ENCODE measurements around the gene NOL9.
A peak's percentile ranks its signal among the peaks of the same experiment; 100 is the strongest.

The NOL9 gene

DNA sequence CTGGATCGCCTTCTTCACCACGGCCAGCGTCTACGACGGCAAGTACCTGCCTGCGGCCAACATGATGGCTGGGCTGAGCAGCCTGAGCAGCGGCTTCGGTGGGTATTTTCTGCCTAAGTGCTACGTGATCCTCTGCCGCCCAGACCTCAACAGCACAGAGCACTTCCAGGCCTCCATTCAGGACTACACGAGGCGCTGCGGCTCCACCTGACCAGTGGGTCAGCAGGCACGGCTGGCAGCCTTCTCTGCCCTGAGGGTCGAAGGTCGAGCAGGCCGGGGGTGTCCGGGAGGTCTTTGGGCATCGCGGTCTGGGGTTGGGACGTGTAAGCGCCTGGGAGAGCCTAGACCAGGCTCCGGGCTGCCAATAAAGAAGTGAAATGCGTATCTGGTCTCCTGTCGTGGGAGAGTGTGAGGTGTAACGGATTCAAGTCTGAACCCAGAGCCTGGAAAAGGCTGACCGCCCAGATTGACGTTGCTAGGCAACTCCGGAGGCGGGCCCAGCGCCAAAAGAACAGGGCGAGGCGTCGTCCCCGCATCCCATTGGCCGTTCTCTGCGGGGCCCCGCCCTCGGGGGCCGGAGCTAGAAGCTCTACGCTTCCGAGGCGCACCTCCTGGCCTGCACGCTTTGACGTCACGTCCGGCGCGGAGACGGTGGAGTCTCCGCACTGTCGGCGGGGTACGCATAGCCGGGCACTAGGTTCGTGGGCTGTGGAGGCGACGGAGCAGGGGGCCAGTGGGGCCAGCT is 25.2 kb upstream of the NOL9 start, which contains the start of gene ZBTB48:
Gene ZBTB48 (plus strand): TSS at position 621 of the 745 bp plus-strand sequence. CDS start 616 bp downstream, outside the sequence.
- DNase-seq: peak; percentile 99

DNA sequence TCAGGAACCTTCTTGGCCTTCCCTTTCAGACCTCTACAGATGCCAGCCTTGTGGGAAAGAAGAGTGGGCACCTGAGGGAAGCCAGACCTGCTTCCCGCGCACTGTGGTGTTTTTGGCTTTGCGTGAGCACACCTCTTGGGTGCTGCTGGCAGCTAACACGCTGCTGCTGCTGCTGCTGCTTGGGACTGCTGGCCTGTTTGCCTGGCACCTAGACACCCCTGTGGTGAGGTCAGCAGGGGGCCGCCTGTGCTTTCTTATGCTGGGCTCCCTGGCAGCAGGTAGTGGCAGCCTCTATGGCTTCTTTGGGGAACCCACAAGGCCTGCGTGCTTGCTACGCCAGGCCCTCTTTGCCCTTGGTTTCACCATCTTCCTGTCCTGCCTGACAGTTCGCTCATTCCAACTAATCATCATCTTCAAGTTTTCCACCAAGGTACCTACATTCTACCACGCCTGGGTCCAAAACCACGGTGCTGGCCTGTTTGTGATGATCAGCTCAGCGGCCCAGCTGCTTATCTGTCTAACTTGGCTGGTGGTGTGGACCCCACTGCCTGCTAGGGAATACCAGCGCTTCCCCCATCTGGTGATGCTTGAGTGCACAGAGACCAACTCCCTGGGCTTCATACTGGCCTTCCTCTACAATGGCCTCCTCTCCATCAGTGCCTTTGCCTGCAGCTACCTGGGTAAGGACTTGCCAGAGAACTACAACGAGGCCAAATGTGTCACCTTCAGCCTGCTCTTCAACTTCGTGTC is 24.5 kb upstream of the NOL9 start:
- H2BK120ac ChIP-seq (ENCODE audit: low read depth, low read length): no peak overlapping the region
- no peak overlapping the region for H3K23ac ChIP-seq (ENCODE audit: low read length)
- H2BK5ac ChIP-seq (ENCODE audit: low read length): no peak overlapping the region
- H3K27ac ChIP-seq (ENCODE audit: low read depth, low read length): no peak overlapping the region
- peaks cover 8% of the 10 kb centered on the region for H3K79me1 ChIP-seq (ENCODE audit: low read length)
- H3K4me3 ChIP-seq (ENCODE audit: low read length): no peak overlapping the region
- no peak overlapping the region for H3K18ac ChIP-seq (ENCODE audit: low read length)
- peaks cover 3% of the 10 kb centered on the region for H3K4me1 ChIP-seq (ENCODE audit: control insufficient read depth, low read depth, low read length)
- H3K79me2 ChIP-seq (ENCODE audit: control insufficient read depth, insufficient read depth, low read length): peaks cover 3% of the 10 kb centered on the region
- no peak overlapping the region for H4K8ac ChIP-seq (ENCODE audit: low read depth, low read length)
- no peak overlapping the region for H3K4ac ChIP-seq (ENCODE audit: low read depth, low read length)
- no peak overlapping the region for H4K5ac ChIP-seq (ENCODE audit: low read length)
- no peaks in the 10 kb centered on the region for H3K27me3 ChIP-seq (ENCODE audit: insufficient read depth, low read length, poor library complexity)
- no peak overlapping the region for H2BK15ac ChIP-seq (replicated peaks; ENCODE audit: low read depth)
- no peak overlapping the region for H3K4me2 ChIP-seq (ENCODE audit: low read length)
- no peaks in the 10 kb centered on the region for H3K36me3 ChIP-seq (ENCODE audit: control insufficient read depth, insufficient read depth, low read length)
- H3K56ac ChIP-seq (ENCODE audit: low read length): peak overlapping the region; percentile 81
- WGBS (ENCODE audit: extremely low coverage, insufficient coverage, low lambda C conversion rate): no CpG with 5 or more reads among the region's 14 CpGs
- H3K9ac ChIP-seq (ENCODE audit: low read length): peak overlapping the region; percentile 58
- peak overlapping the region; percentile 89 for H2AK5ac ChIP-seq (ENCODE audit: low read length)
- DNase-seq: no peak

More for the DNA sequence above, 25.2 kb upstream of the NOL9 start, which contains the start of gene ZBTB48:
- no peak within 1 kb of the TSS for H2BK5ac ChIP-seq (ENCODE audit: low read length)
- H3K56ac ChIP-seq (ENCODE audit: low read length): peak within 1 kb of the TSS; percentile 88
- no peak within 1 kb of the TSS for H3K4ac ChIP-seq (ENCODE audit: low read depth, low read length)
- no peak within 1 kb of the TSS for H4K5ac ChIP-seq (ENCODE audit: low read length)
- H4K8ac ChIP-seq (ENCODE audit: low read depth, low read length): no peak within 1 kb of the TSS
- peak within 1 kb of the TSS; percentile 89 for H2AK5ac ChIP-seq (ENCODE audit: low read length)
- no peaks in the 10 kb centered on the region for H3K27me3 ChIP-seq (ENCODE audit: insufficient read depth, low read length, poor library complexity)
- H3K27ac ChIP-seq (ENCODE audit: low read depth, low read length): no peak within 1 kb of the TSS
- H3K4me2 ChIP-seq (ENCODE audit: low read length): peak within 1 kb of the TSS; percentile 66
- H3K23ac ChIP-seq (ENCODE audit: low read length): no peak within 1 kb of the TSS
- peaks cover 8% of the 10 kb centered on the region for H3K79me1 ChIP-seq (ENCODE audit: low read length)
- WGBS (ENCODE audit: extremely low coverage, insufficient coverage, low lambda C conversion rate): no CpG with 5 or more reads among the region's 58 CpGs
- H2BK120ac ChIP-seq (ENCODE audit: low read depth, low read length): no peak within 1 kb of the TSS
- H3K36me3 ChIP-seq (ENCODE audit: control insufficient read depth, insufficient read depth, low read length): no peaks in the 10 kb centered on the region
- H3K18ac ChIP-seq (ENCODE audit: low read length): no peak within 1 kb of the TSS
- peaks cover 3% of the 10 kb centered on the region for H3K79me2 ChIP-seq (ENCODE audit: control insufficient read depth, insufficient read depth, low read length)
- H3K4me3 ChIP-seq (ENCODE audit: low read length): peak within 1 kb of the TSS; percentile 69
- peak within 1 kb of the TSS; percentile 81 for H3K9ac ChIP-seq (ENCODE audit: low read length)
- H2BK15ac ChIP-seq (replicated peaks; ENCODE audit: low read depth): no peak within 1 kb of the TSS
- peaks cover 3% of the 10 kb centered on the region for H3K4me1 ChIP-seq (ENCODE audit: control insufficient read depth, low read depth, low read length)

DNA sequence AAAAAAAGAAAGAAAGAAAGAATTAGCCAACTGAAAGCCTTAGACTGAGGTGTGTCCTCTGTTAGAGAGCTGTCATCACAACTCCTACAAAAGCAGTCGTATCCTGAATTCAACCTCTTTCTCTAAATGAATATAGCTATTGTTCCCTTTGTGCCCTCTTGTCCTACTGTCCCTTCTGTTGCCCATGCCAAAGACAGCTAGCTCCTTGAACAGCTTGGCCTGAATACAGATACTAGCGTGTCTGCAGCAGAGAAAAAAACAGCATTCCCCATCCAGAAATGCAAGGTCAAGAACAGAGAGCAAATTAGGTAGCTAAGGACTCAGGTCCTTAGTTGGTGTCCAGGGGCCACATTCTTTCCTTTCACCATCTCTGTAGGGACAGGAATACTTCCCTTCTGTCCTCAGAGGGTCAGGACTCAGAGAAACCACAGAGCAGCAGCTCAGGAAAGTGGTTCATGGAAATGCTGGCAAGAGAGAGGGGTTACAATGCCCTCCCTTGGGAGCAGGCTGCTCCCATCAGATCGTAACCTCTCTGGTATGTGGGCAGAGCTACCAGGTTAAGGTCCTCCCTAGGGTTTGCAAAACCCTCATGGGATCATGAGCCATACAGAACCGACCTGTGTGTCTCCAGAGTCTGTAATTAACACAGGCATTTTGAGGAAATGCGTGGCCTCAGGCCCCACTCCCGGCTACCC is 23.7 kb upstream of the NOL9 start:
- Histone ChIP-seq H3K18ac (ENCODE audit: low read length) (no peak overlapping the region), H3K4ac (ENCODE audit: low read depth, low read length) (no peak overlapping the region), H3K27ac (ENCODE audit: low read depth, low read length) (no peak overlapping the region), H2BK120ac (ENCODE audit: low read depth, low read length) (no peak overlapping the region), H4K5ac (ENCODE audit: low read length) (no peak overlapping the region), H3K4me2 (ENCODE audit: low read length) (no peak overlapping the region), H3K23ac (ENCODE audit: low read length) (no peak overlapping the region), H3K79me2 (ENCODE audit: control insufficient read depth, insufficient read depth, low read length) (peaks cover 3% of the 10 kb centered on the region), H3K4me1 (ENCODE audit: control insufficient read depth, low read depth, low read length) (peaks cover 3% of the 10 kb centered on the region), H2AK5ac (ENCODE audit: low read length) (no peak overlapping the region), H2BK15ac (replicated peaks; ENCODE audit: low read depth) (no peak overlapping the region), H4K8ac (ENCODE audit: low read depth, low read length) (no peak overlapping the region), H3K56ac (ENCODE audit: low read length) (no peak overlapping the region), H3K36me3 (ENCODE audit: control insufficient read depth, insufficient read depth, low read length) (no peaks in the 10 kb centered on the region), H3K79me1 (ENCODE audit: low read length) (peaks cover 8% of the 10 kb centered on the region), H3K9ac (ENCODE audit: low read length) (no peak overlapping the region), H3K27me3 (ENCODE audit: insufficient read depth, low read length, poor library complexity) (no peaks in the 10 kb centered on the region), H3K4me3 (ENCODE audit: low read length) (no peak overlapping the region), H2BK5ac (ENCODE audit: low read length) (no peak overlapping the region)
- no peak for DNase-seq
- WGBS (ENCODE audit: extremely low coverage, insufficient coverage, low lambda C conversion rate): no CpG with 5 or more reads among the region's 6 CpGs

DNA sequence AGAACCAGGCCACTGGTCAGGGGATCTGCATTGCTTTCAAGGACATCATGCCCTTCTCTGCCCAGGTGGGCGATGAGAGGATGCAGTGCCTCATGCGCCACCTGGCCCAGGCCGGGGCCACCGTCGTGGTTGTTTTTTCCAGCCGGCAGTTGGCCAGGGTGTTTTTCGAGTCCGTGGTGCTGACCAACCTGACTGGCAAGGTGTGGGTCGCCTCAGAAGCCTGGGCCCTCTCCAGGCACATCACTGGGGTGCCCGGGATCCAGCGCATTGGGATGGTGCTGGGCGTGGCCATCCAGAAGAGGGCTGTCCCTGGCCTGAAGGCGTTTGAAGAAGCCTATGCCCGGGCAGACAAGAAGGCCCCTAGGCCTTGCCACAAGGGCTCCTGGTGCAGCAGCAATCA is 20.5 kb upstream of the NOL9 start:
- no CpG with 5 or more reads among the region's 14 CpGs for WGBS (ENCODE audit: extremely low coverage, insufficient coverage, low lambda C conversion rate)
- H3K23ac ChIP-seq (ENCODE audit: low read length): no peak overlapping the region
- H3K4me2 ChIP-seq (ENCODE audit: low read length): no peak overlapping the region
- no peak overlapping the region for H3K4ac ChIP-seq (ENCODE audit: low read depth, low read length)
- H2BK15ac ChIP-seq (replicated peaks; ENCODE audit: low read depth): no peak overlapping the region
- no peak overlapping the region for H2AK5ac ChIP-seq (ENCODE audit: low read length)
- no peaks in the 10 kb centered on the region for H3K79me1 ChIP-seq (ENCODE audit: low read length)
- H3K4me3 ChIP-seq (ENCODE audit: low read length): no peak overlapping the region
- H3K56ac ChIP-seq (ENCODE audit: low read length): no peak overlapping the region
- H3K27me3 ChIP-seq (ENCODE audit: insufficient read depth, low read length, poor library complexity): no peaks in the 10 kb centered on the region
- no peak overlapping the region for H4K5ac ChIP-seq (ENCODE audit: low read length)
- H3K4me1 ChIP-seq (ENCODE audit: control insufficient read depth, low read depth, low read length): peaks cover 3% of the 10 kb centered on the region
- H3K36me3 ChIP-seq (ENCODE audit: control insufficient read depth, insufficient read depth, low read length): no peaks in the 10 kb centered on the region
- no peak overlapping the region for H2BK5ac ChIP-seq (ENCODE audit: low read length)
- no peak overlapping the region for H3K18ac ChIP-seq (ENCODE audit: low read length)
- no peak overlapping the region for H4K8ac ChIP-seq (ENCODE audit: low read depth, low read length)
- no peaks in the 10 kb centered on the region for H3K79me2 ChIP-seq (ENCODE audit: control insufficient read depth, insufficient read depth, low read length)
- H2BK120ac ChIP-seq (ENCODE audit: low read depth, low read length): no peak overlapping the region
- H3K9ac ChIP-seq (ENCODE audit: low read length): no peak overlapping the region
- H3K27ac ChIP-seq (ENCODE audit: low read depth, low read length): no peak overlapping the region
- DNase-seq: no peak

DNA sequence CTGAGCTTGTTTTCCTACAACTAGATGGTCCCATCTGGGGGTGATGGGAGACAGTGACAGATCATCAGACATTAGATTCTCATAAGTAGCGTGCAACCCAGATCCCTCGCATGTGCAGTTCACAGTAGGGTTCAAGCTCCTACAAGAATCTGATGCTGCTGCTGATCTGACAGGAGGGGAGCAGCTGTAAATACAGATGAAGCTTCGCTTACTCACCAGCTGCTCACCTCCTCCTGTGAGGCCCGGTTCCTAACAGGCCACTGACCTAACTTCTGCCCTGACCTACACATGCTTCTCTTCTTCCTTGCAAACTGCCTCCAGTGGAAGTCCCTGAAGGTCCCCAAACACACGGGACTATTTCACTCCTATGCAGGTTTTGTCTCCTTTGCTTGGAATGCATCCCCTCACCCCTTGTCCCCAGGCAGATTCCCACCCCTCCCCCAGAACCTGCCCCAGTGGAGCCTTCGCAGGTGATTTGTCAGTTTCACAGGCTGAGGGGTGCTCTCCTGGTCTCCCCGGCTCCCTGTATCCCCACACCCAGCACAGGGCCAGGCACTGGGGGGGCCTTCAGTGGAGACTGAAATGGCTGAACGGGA is 19.8 kb upstream of the NOL9 start:
- Histone ChIP-seq H3K56ac (ENCODE audit: low read length) (no peak overlapping the region), H3K4ac (ENCODE audit: low read depth, low read length) (no peak overlapping the region), H3K27ac (ENCODE audit: low read depth, low read length) (no peak overlapping the region), H3K36me3 (ENCODE audit: control insufficient read depth, insufficient read depth, low read length) (no peaks in the 10 kb centered on the region), H3K18ac (ENCODE audit: low read length) (no peak overlapping the region), H4K5ac (ENCODE audit: low read length) (no peak overlapping the region), H3K79me1 (ENCODE audit: low read length) (no peaks in the 10 kb centered on the region), H3K79me2 (ENCODE audit: control insufficient read depth, insufficient read depth, low read length) (no peaks in the 10 kb centered on the region), H3K4me1 (ENCODE audit: control insufficient read depth, low read depth, low read length) (no peaks in the 10 kb centered on the region), H3K23ac (ENCODE audit: low read length) (no peak overlapping the region), H2BK15ac (replicated peaks; ENCODE audit: low read depth) (no peak overlapping the region), H2AK5ac (ENCODE audit: low read length) (no peak overlapping the region), H2BK5ac (ENCODE audit: low read length) (no peak overlapping the region), H2BK120ac (ENCODE audit: low read depth, low read length) (no peak overlapping the region), H3K4me2 (ENCODE audit: low read length) (no peak overlapping the region), H3K4me3 (ENCODE audit: low read length) (no peak overlapping the region), H3K9ac (ENCODE audit: low read length) (no peak overlapping the region), H4K8ac (ENCODE audit: low read depth, low read length) (no peak overlapping the region), H3K27me3 (ENCODE audit: insufficient read depth, low read length, poor library complexity) (no peaks in the 10 kb centered on the region)
- no CpG with 5 or more reads among the region's 8 CpGs for WGBS (ENCODE audit: extremely low coverage, insufficient coverage, low lambda C conversion rate)
- no peak for DNase-seq

All from mesendoderm (in vitro differentiated cells).